Right forelimb (tissue), 1 donor: ENCODE measurements around the gene MYLK4.

Experiments used
- DNase-seq: peaks from one replicate; pipeline ENCODE4 v3.0.0-alpha.2; 2018

MYLK4 gene

GRCh38 chr6:2655844-2656433, 94.8 kb downstream of the MYLK4 start:
- DNase-seq, result no peak

- DNase-seq, result no peak
Measured at GRCh38 chr6:2653369-2654032, 97.2 kb downstream of the MYLK4 start.

- DNase-seq, result no peak
Measured at GRCh38 chr6:2652611-2653010, 98.1 kb downstream of the MYLK4 start.

- DNase-seq, result no peak
Measured at GRCh38 chr6:2651961-2652360, 98.8 kb downstream of the MYLK4 start.

GRCh38 chr6:2651536-2651935, 99.2 kb downstream of the MYLK4 start:
- DNase-seq, result no peak

GRCh38 chr6:2646346-2646745, 104.4 kb downstream of the MYLK4 start:
- DNase-seq, result no peak

- no peak for DNase-seq
Measured at GRCh38 chr6:2643935-2644539, 106.7 kb downstream of the MYLK4 start.

GRCh38 chr6:2643130-2643529, 107.6 kb downstream of the MYLK4 start:
- no peak for DNase-seq

- no peak for DNase-seq
Measured at GRCh38 chr6:2641044-2641725, 109.5 kb downstream of the MYLK4 start.

GRCh38 chr6:2640551-2640950, 110.2 kb downstream of the MYLK4 start:
- DNase-seq, result no peak

GRCh38 chr6:2639896-2640295, 110.8 kb downstream of the MYLK4 start:
- no peak for DNase-seq

GRCh38 chr6:2639167-2639566, 111.6 kb downstream of the MYLK4 start:
- no peak for DNase-seq

- DNase-seq, result no peak
Measured at GRCh38 chr6:2636672-2637071, 114.0 kb downstream of the MYLK4 start.

- DNase-seq, result no peak
Measured at GRCh38 chr6:2635911-2636310, 114.8 kb downstream of the MYLK4 start.

- peak; percentile 96 for DNase-seq
Measured at GRCh38 chr6:2634139-2634964, 116.4 kb downstream of the MYLK4 start.

GRCh38 chr6:2633736-2634135, 117.0 kb downstream of the MYLK4 start:
- DNase-seq, result no peak

- DNase-seq, result no peak
Measured at GRCh38 chr6:2632976-2633584, 117.6 kb downstream of the MYLK4 start.

- DNase-seq, result no peak
Measured at GRCh38 chr6:2632368-2632767, 118.4 kb downstream of the MYLK4 start.

- DNase-seq, result no peak
Measured at GRCh38 chr6:2630891-2631571, 119.7 kb downstream of the MYLK4 start.

- no peak for DNase-seq
Measured at GRCh38 chr6:2630359-2630758, 120.4 kb downstream of the MYLK4 start.

- DNase-seq, result no peak
Measured at GRCh38 chr6:2626401-2626800, 124.3 kb downstream of the MYLK4 start.

GRCh38 chr6:2625581-2625980, 125.1 kb downstream of the MYLK4 start:
- no peak for DNase-seq
